HepG2 (cell line): ENCODE results near the gene OR6S1. TPM values are rescaled to one million over a fixed set of nuclear protein-coding genes. Genes with fewer than 3 reads are reported as not detected.

Source experiments
- AHDC1 ChIP-seq: sonication (generic); formaldehyde crosslinking; IDR thresholded peaks from 2 replicates; pipeline ENCODE4 v1.5.1; 2020; ENCODE audit warnings: mild to moderate bottlenecking, missing genetic modification reagents, borderline replicate concordance
- ARNT ChIP-seq: fragments of 450-650 bp; IDR thresholded peaks from 2 replicates; pipeline ENCODE4 v1.6.1; 2017
- ATF5 ChIP-seq: sonication (generic); formaldehyde crosslinking; IDR thresholded peaks from 2 replicates; pipeline ENCODE4 v1.4.0; 2020; ENCODE audit warnings: mild to moderate bottlenecking, low read depth, missing genetic modification reagents
- CHD4 ChIP-seq: fragments of 200-600 bp; sonication (generic); IDR thresholded peaks from 2 replicates; pipeline ENCODE4 v1.7.0; 2017; ENCODE audit warnings: mild to moderate bottlenecking, low read length, borderline replicate concordance
- FIP1L1 ChIP-seq: fragments of 200-400 bp; formaldehyde crosslinking; IDR thresholded peaks from 2 replicates; pipeline ENCODE4 v1.6.1; 2018; ENCODE audit warnings: low read depth, mild to moderate bottlenecking, low read length, moderate library complexity, borderline replicate concordance; ENCODE audit not compliant: insufficient read depth
- MLX ChIP-seq: IDR thresholded peaks from 2 replicates; pipeline ENCODE4 v1.6.1; 2016
- PHF5A ChIP-seq: IDR thresholded peaks from one replicate; pipeline ENCODE4 v1.6.1; 2018; ENCODE audit warnings: low read depth, missing genetic modification reagents; ENCODE audit not compliant: unreplicated experiment
- TAF15 ChIP-seq: fragments of 200-400 bp; formaldehyde crosslinking; IDR thresholded peaks from one replicate; pipeline ENCODE4 v1.6.1; 2018; ENCODE audit warnings: mild to moderate bottlenecking, low read depth, low read length; ENCODE audit not compliant: poor library complexity, severe bottlenecking
- ZBTB8A ChIP-seq: sonication (generic); formaldehyde crosslinking; IDR thresholded peaks from 2 replicates; pipeline ENCODE4 v1.4.0; 2020; ENCODE audit warnings: mild to moderate bottlenecking, low read depth, missing genetic modification reagents, borderline replicate concordance
- ZNF580 ChIP-seq: IDR thresholded peaks from 2 replicates; pipeline ENCODE4 v1.6.1; 2016; ENCODE audit warnings: low read depth, borderline replicate concordance
- ZNF629 ChIP-seq: sonication (generic); formaldehyde crosslinking; conservative IDR thresholded peaks from 2 replicates; pipeline ENCODE4 v1.5.0; 2020; ENCODE audit warnings: missing genetic modification reagents
- ZNF652 ChIP-seq: IDR thresholded peaks from 2 replicates; pipeline ENCODE4 v1.6.1; 2016; ENCODE audit warnings: low read depth, borderline replicate concordance
- ZSCAN31 ChIP-seq: sonication (generic); formaldehyde crosslinking; IDR thresholded peaks from 2 replicates; pipeline ENCODE4 v1.5.0; 2020; ENCODE audit warnings: low read depth, mild to moderate bottlenecking, missing genetic modification reagents
- ZUFSP ChIP-seq: sonication (generic); formaldehyde crosslinking; IDR thresholded peaks from 2 replicates; pipeline ENCODE4 v1.9.0; 2021; ENCODE audit warnings: missing genetic modification reagents, mild to moderate bottlenecking, borderline replicate concordance
- polyA plus RNA-seq, 8 experiments: library from polyadenylated mRNA; depleted of rRNA in 3 of 8; stranded (reverse) in 7 of 8; unstranded in 1 of 8; fragments of >200 nt; fragmentation: Illumina TruSeq in 4 of 8; extraction: Trizol in 4 of 8; gene quantifications; 2 replicates each; pipeline versions ENCODE4 v1.2.1 to v1.2.3, GENCODE V29; 2011 to 2016; ENCODE audit warnings: low read depth in 4 of 8, missing spikeins in 1 of 8, mixed read lengths in 1 of 8; ENCODE audit not compliant: insufficient read depth in 1 of 8
- total RNA-seq, 5 experiments: library from RNA; depleted of rRNA; stranded (reverse); fragments of >200 nt; fragmentation: Illumina TruSeq; extraction: Trizol; gene quantifications; 2 replicates each; pipeline ENCODE4 v1.2.3, GENCODE V29; 2016; ENCODE audit warnings: low read depth in 1 of 5
- TF ChIP-seq, protein P1 (sequence below): sonication (generic); formaldehyde crosslinking; IDR thresholded peaks from 2 replicates; pipeline ENCODE4 v1.5.1; 2020; ENCODE audit warnings: missing genetic modification reagents, mild to moderate bottlenecking, borderline replicate concordance
- TF ChIP-seq, protein P2 (sequence below): sonication (generic); formaldehyde crosslinking; IDR thresholded peaks from 2 replicates; pipeline ENCODE4 v1.9.0; 2021; ENCODE audit warnings: missing genetic modification reagents, mild to moderate bottlenecking, borderline replicate concordance

OR6S1 gene
- total and polyA plus RNA-seq, 2 of the 13 experiments (the other 11 are each of a cell fraction or from before 2014, with no cell fraction given), result 0.09 TPM; not detected in 1

DNA sequence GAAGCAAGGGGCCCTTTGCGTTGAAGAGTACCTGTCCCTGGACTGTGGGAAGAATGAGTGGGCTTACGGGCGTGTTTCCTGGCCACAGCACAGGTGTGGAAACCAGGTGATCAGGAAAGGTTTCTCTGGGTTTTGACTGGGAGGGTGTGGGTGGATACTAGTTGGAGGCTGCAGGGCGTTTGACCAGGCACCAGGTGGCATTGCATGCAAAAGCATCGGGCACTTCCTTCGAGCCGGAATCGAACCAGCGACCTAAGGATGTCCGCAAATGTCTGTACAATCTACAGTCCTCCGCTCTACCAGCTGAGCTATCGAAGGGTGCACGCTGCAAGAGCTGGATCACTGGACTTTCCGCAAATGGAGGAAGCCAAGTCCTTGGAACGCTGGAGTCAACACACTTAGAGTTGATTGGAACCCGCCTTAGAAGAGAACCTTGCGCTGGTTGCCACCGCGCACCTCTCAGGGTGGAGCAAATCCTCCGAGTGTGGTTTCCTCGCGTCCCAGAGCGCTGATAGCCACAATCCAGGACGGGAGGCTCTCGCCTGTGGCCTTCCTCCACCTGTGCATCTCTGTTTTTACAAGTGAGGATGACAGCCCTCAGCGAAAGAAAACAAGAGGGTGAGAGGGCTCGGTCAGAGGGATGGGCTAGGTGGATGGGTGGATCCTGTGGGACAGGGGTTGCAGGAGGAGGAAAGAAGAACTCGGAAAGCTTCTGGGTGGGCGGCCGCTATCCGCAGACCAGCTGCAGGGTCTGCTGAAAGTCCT lies 21.7 kb upstream of the OR6S1 start (continued):
- no peak for TF ChIP-seq ZUFSP
- TF ChIP-seq ARNT, result no peak
- TF ChIP-seq PHF5A (CRISPR knock-in tag), result peak; percentile 59
- TF ChIP-seq ZNF652, result peak; percentile 36; the same call in 1 of the 2 replicates
- TF ChIP-seq, protein P1, sequence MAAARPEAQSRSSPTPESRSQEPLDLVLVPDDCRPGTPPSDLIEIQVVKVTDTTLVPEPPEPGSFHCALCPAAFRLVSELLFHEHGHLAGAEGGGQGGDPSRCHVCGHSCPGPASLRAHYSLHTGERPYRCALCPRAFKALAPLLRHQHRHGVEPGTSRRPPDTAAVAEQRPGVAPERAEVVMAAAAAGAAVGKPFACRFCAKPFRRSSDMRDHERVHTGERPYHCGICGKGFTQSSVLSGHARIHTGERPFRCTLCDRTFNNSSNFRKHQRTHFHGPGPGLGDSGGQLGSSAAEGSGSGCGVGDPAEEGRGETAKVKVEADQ (CRISPR knock-in tag), result no peak
- TF ChIP-seq, protein P2, sequence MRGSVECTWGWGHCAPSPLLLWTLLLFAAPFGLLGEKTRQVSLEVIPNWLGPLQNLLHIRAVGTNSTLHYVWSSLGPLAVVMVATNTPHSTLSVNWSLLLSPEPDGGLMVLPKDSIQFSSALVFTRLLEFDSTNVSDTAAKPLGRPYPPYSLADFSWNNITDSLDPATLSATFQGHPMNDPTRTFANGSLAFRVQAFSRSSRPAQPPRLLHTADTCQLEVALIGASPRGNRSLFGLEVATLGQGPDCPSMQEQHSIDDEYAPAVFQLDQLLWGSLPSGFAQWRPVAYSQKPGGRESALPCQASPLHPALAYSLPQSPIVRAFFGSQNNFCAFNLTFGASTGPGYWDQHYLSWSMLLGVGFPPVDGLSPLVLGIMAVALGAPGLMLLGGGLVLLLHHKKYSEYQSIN, result no peak
- no peak for TF ChIP-seq ATF5 (CRISPR knock-in tag)
- no peak for TF ChIP-seq AHDC1 (CRISPR knock-in tag)
- peak; percentile 64 for TF ChIP-seq ZNF629 (CRISPR knock-in tag)
- TF ChIP-seq ZBTB8A, result no peak
- peak; percentile 75; the same call in 1 of the 2 replicates for TF ChIP-seq CHD4
- 0 out of 2 replicates have a peak, but pooled peaks have one; percentile 25 for TF ChIP-seq MLX
- no peak for TF ChIP-seq FIP1L1
- TF ChIP-seq ZSCAN31 (CRISPR knock-in tag), result peak; percentile 65
- peak; percentile 76; the same call in 1 of the 2 replicates for TF ChIP-seq ZNF580 (CRISPR knock-in tag)
- no peak for TF ChIP-seq TAF15
